B cell (primary cell): ENCODE results near the gene RABL6. TPM values are rescaled to one million over a fixed set of nuclear protein-coding genes. Genes with fewer than 3 reads are reported as not detected.

Experiments
- ATAC-seq: fragments of 200-7000 bp; cut with Tn5 transposase; one replicate; pipeline ENCODE4 v1.10.0; 2021; ENCODE audit warnings: low read depth, mild to moderate bottlenecking, moderate number of reproducible peaks, moderate library complexity
- CTCF ChIA-PET: fragments of 350-600 bp; sonication (Branson Sonifier 250); formaldehyde crosslinking; loops from one replicate; lab custom pipeline; 2021; ENCODE audit warnings: antibody characterized with exemption, inconsistent platforms; lab: Charles Lee
- POLR2A ChIA-PET: fragments of 350-600 bp; sonication (Branson Sonifier 250); formaldehyde crosslinking; loops from one replicate; lab custom pipeline; 2021; ENCODE audit warnings: antibody characterized with exemption; lab: Charles Lee
- DNase-seq: peaks from one replicate; pipeline ENCODE4 v3.0.0; 2013
- H2AFZ ChIP-seq: 2 replicates; pipeline ENCODE4 v1.6.1; 2012; ENCODE audit warnings: mild to moderate bottlenecking, low read depth, low read length; ENCODE audit not compliant: insufficient read depth, poor library complexity, severe bottlenecking
- H3K27ac ChIP-seq, 2 donors: 1 replicate in 1 of 2; 2 replicates in 1 of 2; pipeline ENCODE4 v1.5.1; 2012 to 2013; ENCODE audit warnings: low read length in 2 of 2, mild to moderate bottlenecking in 2 of 2, moderate library complexity in 1 of 2
- H3K27me3 ChIP-seq, 4 experiments: fragments of 200-600 bp in 1 of 4; sonication (generic) in 1 of 4; replicated peaks in 1 of 4; 1 replicate in 2 of 4; 2 replicates in 2 of 4; pipeline versions ENCODE4 v1.6.1 to v1.7.0; 2013 to 2016; ENCODE audit warnings: low read length in 3 of 4, mild to moderate bottlenecking in 2 of 4, mixed read lengths in 1 of 4, moderate library complexity in 1 of 4; ENCODE audit not compliant: insufficient read depth in 4 of 4, control insufficient read depth in 3 of 4; ENCODE audit errors: control extremely low read depth in 1 of 4
- H3K36me3 ChIP-seq, 2 experiments: replicated peaks in 1 of 2; 1 replicate in 1 of 2; 2 replicates in 1 of 2; pipeline versions ENCODE4 v1.6.1 to v1.7.1; 2013; ENCODE audit warnings: low read length in 1 of 2; ENCODE audit not compliant: insufficient read depth in 2 of 2, control insufficient read depth in 1 of 2; ENCODE audit errors: control extremely low read depth in 1 of 2, extremely low read depth in 1 of 2
- H3K4me1 ChIP-seq, 2 donors: fragments of 200-600 bp in 1 of 2; sonication (generic) in 1 of 2; 1 replicate in 1 of 2; 2 replicates in 1 of 2; pipeline versions ENCODE4 v1.5.1 to v1.6.1; 2013 to 2017; ENCODE audit warnings: low read length in 2 of 2; ENCODE audit not compliant: control insufficient read depth in 2 of 2, insufficient read depth in 2 of 2
- H3K4me2 ChIP-seq: replicated peaks from 2 replicates; pipeline ENCODE3; 2012; ENCODE audit warnings: mild to moderate bottlenecking, low read depth, low read length; ENCODE audit not compliant: poor library complexity, severe bottlenecking
- H3K4me3 ChIP-seq, 5 experiments: fragments of 200-600 bp in 1 of 5; sonication (generic) in 1 of 5; 1 replicate in 3 of 5; 2 replicates in 2 of 5; pipeline versions ENCODE4 v1.5.1 to v1.7.0; 2011 to 2016; ENCODE audit warnings: low read length in 4 of 5, mild to moderate bottlenecking in 4 of 5, low read depth in 2 of 5, control low read depth in 1 of 5, moderate library complexity in 1 of 5; ENCODE audit not compliant: insufficient read depth in 1 of 5; ENCODE audit errors: control extremely low read depth in 1 of 5, extremely low read depth in 1 of 5
- H3K79me2 ChIP-seq: fragments of 200-600 bp; sonication (generic); one replicate; pipeline ENCODE4 v1.6.0; 2016; ENCODE audit warnings: low read length; ENCODE audit not compliant: control insufficient read depth, insufficient read depth
- H3K9ac ChIP-seq: fragments of 200-600 bp; sonication (generic); 2 replicates; pipeline ENCODE4 v1.6.1; 2017; ENCODE audit warnings: mild to moderate bottlenecking, low read length, moderate library complexity
- H3K9me3 ChIP-seq, 3 donors: one replicate each; pipeline versions ENCODE4 v1.6.1 to v1.7.1; 2013; ENCODE audit warnings: low read length in 2 of 3; ENCODE audit not compliant: control insufficient read depth in 2 of 3, insufficient read depth in 1 of 3; ENCODE audit errors: control extremely low read depth in 1 of 3
- H4K20me1 ChIP-seq: 2 replicates; pipeline ENCODE4 v1.6.0; 2012; ENCODE audit warnings: mild to moderate bottlenecking, low read length; ENCODE audit not compliant: insufficient read depth, control insufficient read depth, poor library complexity, severe bottlenecking
- H3K27ac Mint-ChIP-seq: one replicate; pipeline ENCODE4 v1.8.0; 2021; ENCODE audit warnings: mixed read lengths
- H3K27me3 Mint-ChIP-seq: one replicate; pipeline ENCODE4 v1.8.0; 2021; ENCODE audit warnings: mixed read lengths
- H3K4me1 Mint-ChIP-seq: one replicate; pipeline ENCODE4 v1.8.0; 2021; ENCODE audit warnings: mixed read lengths
- H3K4me3 Mint-ChIP-seq: one replicate; pipeline ENCODE4 v1.8.0; 2021; ENCODE audit warnings: mixed read lengths
- H3K9me3 Mint-ChIP-seq: one replicate; pipeline ENCODE4 v1.8.0; 2022; ENCODE audit warnings: mixed read lengths; ENCODE audit not compliant: insufficient read depth
- CTCF ChIP-seq: fragments of 200-600 bp; IDR thresholded peaks from one replicate; pipeline ENCODE4 v1.8.0; 2022; ENCODE audit warnings: antibody characterized with exemption, mild to moderate bottlenecking
- EZH2 ChIP-seq: IDR thresholded peaks from 2 replicates; pipeline ENCODE4 v1.6.1; 2012; ENCODE audit warnings: borderline replicate concordance, low read depth, mild to moderate bottlenecking, moderate library complexity, low read length; ENCODE audit not compliant: insufficient read depth, poor library complexity, severe bottlenecking
- whole genome bisulfite sequencing: methylation state at CpG from one replicate; pipeline ENCODE4 v1.1.5; 2013; ENCODE audit warnings: missing lambda C conversion rate; ENCODE audit not compliant: insufficient coverage; 5-methylcytosine and 5-hydroxymethylcytosine counted together
- intact Hi-C: fragments of 100-400 bp; cut with micrococcal nuclease; formaldehyde crosslinking; loops from one replicate; pipeline ENCODE4 v1.10.0; 2022
- polyA plus RNA-seq: library from polyadenylated mRNA; depleted of rRNA; stranded (reverse); fragments of >200 nt; gene quantifications from 2 replicates; pipeline ENCODE4 v1.2.3, GENCODE V29; 2012
- total RNA-seq, 2 donors: library from RNA; stranded (reverse); fragments of 120-200 nt in 1 of 2; gene quantifications; 1 replicate in 1 of 2; 2 replicates in 1 of 2; pipeline versions ENCODE4 v1.2.3 to v1.2.4, GENCODE V29; 2013 to 2022

Gene RABL6
- total and polyA plus RNA-seq, 2 donors (not counting 1 experiment from before 2014, with no cell fraction given): 33.6 to 70.5 TPM

- no peak overlapping the region for H3K4me3 ChIP-seq
- no peaks in the 10 kb centered on the region for H3K27me3 ChIP-seq
- no peak overlapping the region for H3K4me2 ChIP-seq
- no peak overlapping the region for H3K9ac ChIP-seq
- WGBS: 86% methylated on average over 20 of the region's 20 CpGs
- Mint-ChIP-seq H3K9me3 (no peaks in the 10 kb centered on the region), H3K4me1 (peaks cover 7% of the 10 kb centered on the region), H3K27me3 (no peaks in the 10 kb centered on the region), H3K4me3 (no peak overlapping the region), H3K27ac (no peak overlapping the region)
- peak; percentile 13 for DNase-seq
- no peak overlapping the region for H3K27ac ChIP-seq
- H3K4me1 ChIP-seq: peaks cover 0 to 5% of the 10 kb centered on the region in 2 donors
- ChIA-PET POLR2A (interaction anchor here (0.6 kb wide), 1 partner anchor 42 kb away, joined by 3 read pairs; no protein-coding TSS in a partner anchor), CTCF (interaction anchor here (1.1 to 1.3 kb wide), 2 partner anchors 16 to 205 kb away, joined by 3 to 4 read pairs; partner anchors contain the start of gene AJM1)
- peaks cover 0 to 35% of the 10 kb centered on the region in 2 experiments for H3K36me3 ChIP-seq
- no peaks in the 10 kb centered on the region for H3K9me3 ChIP-seq
- H3K79me2 ChIP-seq: peaks cover 12% of the 10 kb centered on the region
- no peak overlapping the region for H2AFZ ChIP-seq
- H4K20me1 ChIP-seq: peaks cover 21% of the 10 kb centered on the region
- ATAC-seq: no peak
- no peak for TF ChIP-seq CTCF
- TF ChIP-seq EZH2: no peak
- intact Hi-C loops: no loop called here
Measured at GRCh38 chr9:136858844-136859757, 51.4 kb downstream of the RABL6 start.

DNA sequence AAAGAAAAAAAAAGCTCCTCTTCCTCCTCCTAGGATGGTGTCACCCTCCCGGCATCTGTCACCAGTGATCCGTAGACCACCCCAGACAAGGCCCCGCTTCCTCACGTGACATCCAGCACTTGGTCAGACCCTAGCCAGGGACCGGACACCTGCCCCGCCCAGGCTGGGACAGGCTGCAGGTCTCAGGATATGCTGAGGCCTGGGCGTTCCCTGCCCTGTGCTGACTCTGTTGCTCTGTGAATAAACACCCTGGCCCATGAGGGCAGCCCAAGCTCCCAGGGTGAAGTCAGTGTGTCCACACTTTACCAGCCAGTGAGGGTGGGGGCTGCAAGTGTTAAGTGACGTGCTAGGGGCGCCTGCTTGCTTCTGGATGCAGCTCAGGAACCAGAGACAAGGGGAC is 52.8 kb downstream of the RABL6 start:
- peaks cover 22% of the 10 kb centered on the region for H3K79me2 ChIP-seq
- H3K27ac ChIP-seq: no peak overlapping the region
- TF ChIP-seq EZH2: no peak
- TF ChIP-seq CTCF: no peak
- ChIA-PET CTCF (interaction anchor here (1.0 to 1.3 kb wide), 3 partner anchors 18 to 203 kb away, joined by 3 to 4 read pairs (median 3); partner anchors contain the start of gene AJM1), POLR2A (no interaction called here)
- H3K4me3 ChIP-seq: no peak overlapping the region
- H3K9me3 Mint-ChIP-seq: no peaks in the 10 kb centered on the region
- no peaks in the 10 kb centered on the region for H3K27me3 Mint-ChIP-seq
- no peak overlapping the region for H3K9ac ChIP-seq
- H3K4me3 Mint-ChIP-seq: no peak overlapping the region
- no peaks in the 10 kb centered on the region for H3K9me3 ChIP-seq
- peaks cover 29% of the 10 kb centered on the region for H4K20me1 ChIP-seq
- H3K4me2 ChIP-seq: no peak overlapping the region
- no peak overlapping the region for H3K27ac Mint-ChIP-seq
- H2AFZ ChIP-seq: no peak overlapping the region
- H3K36me3 ChIP-seq: peaks cover 0 to 37% of the 10 kb centered on the region in 2 experiments
- no peaks in the 10 kb centered on the region for H3K27me3 ChIP-seq
- ATAC-seq (no peak), DNase-seq (no peak)
- H3K4me1 Mint-ChIP-seq: peaks cover 17% of the 10 kb centered on the region
- WGBS: 95% methylated on average over 8 of the region's 9 CpGs
- peaks cover 8 to 13% of the 10 kb centered on the region in 2 donors for H3K4me1 ChIP-seq
- intact Hi-C loops: no loop called here
